IMR-90 (cell line): Measurements from ENCODE around the gene KIFC3. TPM values are rescaled to one million over a fixed set of nuclear protein-coding genes. Genes with fewer than 3 reads are reported as not detected.

ENCODE experiments used
- ATAC-seq: fragments of 200-7000 bp; cut with Tn5 transposase; 2 replicates; pipeline ENCODE4 v1.9.1; 2020; ENCODE audit warnings: low read depth, mild to moderate bottlenecking, moderate library complexity
- BruUV-seq: library from RNA; stranded (reverse); fragments of 400-500 nt; replicated peaks from 2 replicates; lab custom pipeline; 2021; lab: Mats Ljungman, UMichigan
- CTCF ChIA-PET: fragments of 300-600 bp; formaldehyde crosslinking; extraction: SDS; loops from one replicate; lab custom pipeline; 2021; ENCODE audit warnings: antibody characterized with exemption; lab: Yijun Ruan, JAX
- POLR2A ChIA-PET: fragments of 300-600 bp; sonication (Branson Sonifier 250); formaldehyde crosslinking; loops from one replicate; lab custom pipeline; 2022; ENCODE audit warnings: antibody characterized with exemption; ENCODE audit not compliant: unreplicated experiment; lab: Charles Lee
- DNase-seq: peaks from one replicate; pipeline ENCODE4 v3.0.0; 2013
- H2AFZ ChIP-seq: replicated peaks from 2 replicates; pipeline ENCODE3; 2013; ENCODE audit warnings: low read length, mild to moderate bottlenecking; ENCODE audit not compliant: poor library complexity
- H2AK5ac ChIP-seq: 2 replicates; pipeline ENCODE4 v1.6.1; 2013; ENCODE audit warnings: low read depth, low read length, inconsistent platforms
- H2AK9ac ChIP-seq: replicated peaks from 2 replicates; pipeline ENCODE3; 2013; ENCODE audit warnings: mild to moderate bottlenecking, low read depth, low read length, moderate library complexity; ENCODE audit not compliant: poor library complexity
- H2BK120ac ChIP-seq: 2 replicates; pipeline ENCODE4 v1.6.1; 2013; ENCODE audit warnings: low read depth, low read length, inconsistent platforms
- H2BK15ac ChIP-seq: 3 replicates; pipeline ENCODE4 v1.6.1; 2013; ENCODE audit warnings: low read depth, low read length, inconsistent platforms
- H2BK20ac ChIP-seq: 2 replicates; pipeline ENCODE4 v1.6.1; 2013; ENCODE audit warnings: low read depth, mild to moderate bottlenecking, inconsistent platforms, low read length, moderate library complexity
- H2BK5ac ChIP-seq: 2 replicates; pipeline ENCODE4 v1.6.1; 2013; ENCODE audit warnings: mild to moderate bottlenecking, low read depth, low read length, inconsistent platforms; ENCODE audit not compliant: poor library complexity, severe bottlenecking
- H3K14ac ChIP-seq: replicated peaks from 2 replicates; pipeline ENCODE4 v1.6.1; 2013; ENCODE audit warnings: low read depth, low read length, inconsistent platforms
- H3K18ac ChIP-seq: 2 replicates; pipeline ENCODE4 v1.6.1; 2013; ENCODE audit warnings: low read depth, low read length, control low read depth
- H3K23ac ChIP-seq: 2 replicates; pipeline ENCODE4 v1.6.1; 2013; ENCODE audit warnings: low read depth, low read length, inconsistent platforms
- H3K27ac ChIP-seq: 2 replicates; pipeline ENCODE4 v1.5.1; 2013; ENCODE audit warnings: mild to moderate bottlenecking, control low read depth, low read length; ENCODE audit not compliant: insufficient read depth
- H3K27me3 ChIP-seq: 2 replicates; pipeline ENCODE4 v1.6.1; 2013; ENCODE audit warnings: low read length; ENCODE audit not compliant: control insufficient read depth, insufficient read depth
- H3K36me3 ChIP-seq: 2 replicates; pipeline ENCODE4 v1.6.1; 2013; ENCODE audit warnings: low read length, mixed read lengths; ENCODE audit not compliant: control insufficient read depth, insufficient read depth
- H3K4ac ChIP-seq: 2 replicates; pipeline ENCODE4 v1.6.1; 2013; ENCODE audit warnings: low read depth, low read length, inconsistent platforms
- H3K4me1 ChIP-seq: 2 replicates; pipeline ENCODE4 v1.6.1; 2013; ENCODE audit warnings: low read length, mixed read lengths; ENCODE audit not compliant: control insufficient read depth, insufficient read depth
- H3K4me2 ChIP-seq: 2 replicates; pipeline ENCODE4 v1.6.1; 2013; ENCODE audit warnings: low read depth, mild to moderate bottlenecking, control low read depth, low read length, moderate library complexity
- H3K4me3 ChIP-seq: 2 replicates; pipeline ENCODE4 v1.5.1; 2013; ENCODE audit warnings: low read depth, mild to moderate bottlenecking, control low read depth, low read length, moderate library complexity; ENCODE audit not compliant: insufficient read depth
- H3K56ac ChIP-seq: 2 replicates; pipeline ENCODE4 v1.6.1; 2013; ENCODE audit warnings: low read length, inconsistent platforms; ENCODE audit not compliant: insufficient read depth; ENCODE audit errors: extremely low read depth
- H3K79me1 ChIP-seq, 2 experiments: 2 replicates each; pipeline ENCODE4 v1.6.1; 2013; ENCODE audit warnings: low read length in 2 of 2, inconsistent platforms in 1 of 2, low read depth in 1 of 2
- H3K9ac ChIP-seq: 2 replicates; pipeline ENCODE4 v1.6.1; 2013; ENCODE audit warnings: low read depth, low read length, control low read depth
- H3K9me1 ChIP-seq: 2 replicates; pipeline ENCODE4 v1.6.1; 2013; ENCODE audit warnings: low read length, inconsistent platforms; ENCODE audit not compliant: insufficient read depth
- H3K9me3 ChIP-seq: 2 replicates; pipeline ENCODE4 v1.6.1; 2013; ENCODE audit warnings: low read length; ENCODE audit not compliant: control insufficient read depth, insufficient read depth
- H4K20me1 ChIP-seq: 2 replicates; pipeline ENCODE4 v1.6.1; 2013; ENCODE audit warnings: low read length, inconsistent platforms; ENCODE audit not compliant: insufficient read depth
- H4K5ac ChIP-seq: 2 replicates; pipeline ENCODE4 v1.6.1; 2013; ENCODE audit warnings: mild to moderate bottlenecking, low read depth, low read length, control low read depth
- H4K8ac ChIP-seq, 2 experiments: 2 replicates each; pipeline ENCODE4 v1.6.1; 2013; ENCODE audit warnings: low read depth in 2 of 2, low read length in 2 of 2, control low read depth in 1 of 2, inconsistent platforms in 1 of 2
- H4K91ac ChIP-seq: 2 replicates; pipeline ENCODE4 v1.6.1; 2013; ENCODE audit warnings: low read depth, low read length, inconsistent platforms; ENCODE audit not compliant: insufficient read depth
- BHLHE40 ChIP-seq: fragments of 150-350 bp; IDR thresholded peaks from 2 replicates; pipeline ENCODE4 v1.6.1; 2016; ENCODE audit warnings: mild to moderate bottlenecking, low read depth, low read length
- CHD1 ChIP-seq: IDR thresholded peaks from 2 replicates; pipeline ENCODE4 v1.6.1; 2012; ENCODE audit warnings: low read depth, low read length, improper control_type of control experiment
- FOS ChIP-seq: fragments of 150-350 bp; IDR thresholded peaks from 2 replicates; pipeline ENCODE4 v1.6.1; 2016; ENCODE audit warnings: low read depth, low read length
- RAD21 ChIP-seq: IDR thresholded peaks from 2 replicates; pipeline ENCODE4 v1.6.1; 2012; ENCODE audit warnings: low read length, improper control_type of control experiment
- RFX5 ChIP-seq: IDR thresholded peaks from 2 replicates; pipeline ENCODE4 v1.8.0; 2012; ENCODE audit warnings: low read depth, mild to moderate bottlenecking, low read length, moderate library complexity
- WGBS, 2 experiments: methylation state at CpG; one replicate each; pipeline versions ENCODE4 v1.1.5 to v1.1.7; 2013; ENCODE audit warnings: missing lambda C conversion rate in 2 of 2; ENCODE audit not compliant: insufficient read length in 1 of 2; ENCODE audit errors: extremely low coverage in 2 of 2; 5-methylcytosine and 5-hydroxymethylcytosine counted together
- dilution Hi-C: fragments of 300-500 bp; cut with HindIII; formaldehyde crosslinking; loops from one replicate; pipeline ENCODE4 v1.14.3; 2018; ENCODE audit warnings: low sequenced_read_pairs; ENCODE audit not compliant: unreplicated experiment
- in situ Hi-C: fragments of 300-500 bp; cut with MboI; formaldehyde crosslinking; loops from 3 replicates; pipeline ENCODE4 v1.14.3; 2019; ENCODE audit warnings: low sequenced_read_pairs, inconsistent platforms, mixed read lengths
- intact Hi-C: fragments of 100-400 bp; cut with micrococcal nuclease; formaldehyde crosslinking; loops from 2 replicates; pipeline ENCODE4 v1.10.0; 2022
- polyA plus RNA-seq, 3 experiments: library from polyadenylated mRNA; depleted of rRNA; stranded (reverse); fragments of >200 nt; gene quantifications; 2 replicates each; pipeline ENCODE4 v1.2.3, GENCODE V29; 2012; ENCODE audit warnings: low replicate concordance in 1 of 3
- total RNA-seq: library from RNA; depleted of rRNA; stranded (reverse); fragments of >200 nt; gene quantifications from 2 replicates; pipeline ENCODE4 v1.2.3, GENCODE V29; 2012

The KIFC3 gene
- total and polyA plus RNA-seq, 2 of the 4 experiments (the other 2 are of a cell fraction) = 48.6 to 62.5 TPM

GRCh38 chr16:57781741-57782606 is 20.3 kb downstream of the KIFC3 start:
- Histone ChIP-seq H3K23ac (no peak overlapping the region), H3K36me3 (peaks cover 29% of the 10 kb centered on the region), H2AK9ac (no peak overlapping the region), H4K8ac (no peak overlapping the region), H3K79me1 (peaks cover 21 to 63% of the 10 kb centered on the region in 2 experiments), H3K18ac (no peak overlapping the region), H3K9me1 (peaks cover 13% of the 10 kb centered on the region; the same call in 1 of the 2 replicates), H3K9ac (no peak overlapping the region), H3K27me3 (no peaks in the 10 kb centered on the region), H3K56ac (no peak overlapping the region), H3K4me3 (no peak overlapping the region), H2BK15ac (no peak overlapping the region), H2BK20ac (no peak overlapping the region), H3K14ac (no peak overlapping the region), H4K91ac (no peak overlapping the region), H2BK5ac (no peak overlapping the region), H2AFZ (no peak overlapping the region), H3K9me3 (no peaks in the 10 kb centered on the region), H2AK5ac (0 out of 2 replicates have a peak overlapping the region, but pooled peaks have one; percentile 2), H4K20me1 (peaks cover 20% of the 10 kb centered on the region; the same call in 1 of the 2 replicates), H3K27ac (no peak overlapping the region), H3K4me2 (no peak overlapping the region), H3K4ac (0 out of 2 replicates have a peak overlapping the region, but pooled peaks have one; percentile 13), H3K4me1 (peaks cover 2% of the 10 kb centered on the region; the same call in 1 of the 2 replicates), H4K5ac (no peak overlapping the region), H2BK120ac (no peak overlapping the region)
- no peak for TF ChIP-seq CHD1
- peak; percentile 66 for TF ChIP-seq BHLHE40
- TF ChIP-seq RFX5 = no peak
- no peak for TF ChIP-seq RAD21
- peak; percentile 8; the same call in 1 of the 2 replicates for TF ChIP-seq FOS
- BruUV-seq = no TSS peak
- CTCF ChIA-PET = interaction anchor here (0.9 to 1.3 kb wide), 3 partner anchors 9 to 82 kb away, joined by 3 to 4 read pairs (median 4); no protein-coding TSS in a partner anchor
- intact Hi-C loops (no loop called here), dilution Hi-C loops (no loop called here), in situ Hi-C loops (no loop called here)
- ATAC-seq (no peak; the same call in 1 of the 2 replicates), DNase-seq (peak; percentile 43)
- 89% methylated on average over 4 of the region's 10 CpGs; no CpG with 5 or more reads in 1 of the 2 experiments for WGBS, 2 experiments
- POLR2A ChIA-PET = no interaction called here
